Measurements from ENCODE around the gene THBS2.

- TF ChIP-seq CTCF (IDR thresholded peaks at IDR 0.05; ENCODE audit: low read length): no peak
- no peak for TF ChIP-seq EZH2 (IDR thresholded peaks at IDR 0.05; ENCODE audit: borderline replicate concordance, low read length)
These were observed 5.7 kb downstream of the THBS2 start for GRCh38 chr6:169247991-169248390.

Measured in OCI-LY1 (cell line).